Ovary (tissue), 3 donors: ENCODE measurements around the gene TBC1D19.

ENCODE experiments used
- EP300 ChIP-seq: sonication (generic); formaldehyde crosslinking; IDR thresholded peaks from one replicate; pipeline ENCODE4 v1.6.1; 2017; ENCODE audit warnings: antibody characterized with exemption
- POLR2A ChIP-seq: fragments of 450-650 bp; IDR thresholded peaks from one replicate; pipeline ENCODE4 v1.6.1; 2017; ENCODE audit warnings: antibody characterized with exemption, mild to moderate bottlenecking, moderate library complexity
- TF ChIP-seq, protein P1 (sequence below), 3 donors: fragments of 450-650 bp in 2 of 3; fragments of 200-600 bp in 1 of 3; IDR thresholded peaks; one replicate each; pipeline versions ENCODE4 v1.5.1 to v1.8.0; 2016 to 2022; ENCODE audit warnings: antibody characterized with exemption in 3 of 3, mild to moderate bottlenecking in 1 of 3
- donor health status: DM: no; HTN: no; CAD: no.

DNA sequence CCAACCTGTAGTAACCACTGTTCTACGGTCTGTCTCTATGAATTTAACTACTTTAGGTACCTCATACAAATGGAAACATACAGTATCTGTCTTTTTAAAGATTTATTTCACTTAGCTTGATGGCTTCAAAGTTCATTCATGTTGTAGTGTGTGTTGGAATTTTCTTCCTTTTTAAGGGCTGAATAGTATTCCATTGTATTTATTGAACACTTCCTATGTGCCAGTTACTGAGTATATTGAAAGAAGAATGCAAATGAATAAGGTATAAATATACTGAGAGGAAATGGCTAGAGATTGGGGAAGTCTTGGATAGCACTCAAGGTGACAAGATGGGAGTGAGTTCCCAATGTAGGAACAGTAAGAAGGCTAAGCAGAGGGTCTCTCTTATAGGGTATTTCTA is 17.3 kb downstream of the TBC1D19 start:
- TF ChIP-seq POLR2A = no peak
- TF ChIP-seq, protein P1, sequence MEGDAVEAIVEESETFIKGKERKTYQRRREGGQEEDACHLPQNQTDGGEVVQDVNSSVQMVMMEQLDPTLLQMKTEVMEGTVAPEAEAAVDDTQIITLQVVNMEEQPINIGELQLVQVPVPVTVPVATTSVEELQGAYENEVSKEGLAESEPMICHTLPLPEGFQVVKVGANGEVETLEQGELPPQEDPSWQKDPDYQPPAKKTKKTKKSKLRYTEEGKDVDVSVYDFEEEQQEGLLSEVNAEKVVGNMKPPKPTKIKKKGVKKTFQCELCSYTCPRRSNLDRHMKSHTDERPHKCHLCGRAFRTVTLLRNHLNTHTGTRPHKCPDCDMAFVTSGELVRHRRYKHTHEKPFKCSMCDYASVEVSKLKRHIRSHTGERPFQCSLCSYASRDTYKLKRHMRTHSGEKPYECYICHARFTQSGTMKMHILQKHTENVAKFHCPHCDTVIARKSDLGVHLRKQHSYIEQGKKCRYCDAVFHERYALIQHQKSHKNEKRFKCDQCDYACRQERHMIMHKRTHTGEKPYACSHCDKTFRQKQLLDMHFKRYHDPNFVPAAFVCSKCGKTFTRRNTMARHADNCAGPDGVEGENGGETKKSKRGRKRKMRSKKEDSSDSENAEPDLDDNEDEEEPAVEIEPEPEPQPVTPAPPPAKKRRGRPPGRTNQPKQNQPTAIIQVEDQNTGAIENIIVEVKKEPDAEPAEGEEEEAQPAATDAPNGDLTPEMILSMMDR (IDR thresholded peaks at IDR 0.05) = no peak
- TF ChIP-seq EP300 = no peak
